Measurements from ENCODE around the gene TSPAN3.

DNA sequence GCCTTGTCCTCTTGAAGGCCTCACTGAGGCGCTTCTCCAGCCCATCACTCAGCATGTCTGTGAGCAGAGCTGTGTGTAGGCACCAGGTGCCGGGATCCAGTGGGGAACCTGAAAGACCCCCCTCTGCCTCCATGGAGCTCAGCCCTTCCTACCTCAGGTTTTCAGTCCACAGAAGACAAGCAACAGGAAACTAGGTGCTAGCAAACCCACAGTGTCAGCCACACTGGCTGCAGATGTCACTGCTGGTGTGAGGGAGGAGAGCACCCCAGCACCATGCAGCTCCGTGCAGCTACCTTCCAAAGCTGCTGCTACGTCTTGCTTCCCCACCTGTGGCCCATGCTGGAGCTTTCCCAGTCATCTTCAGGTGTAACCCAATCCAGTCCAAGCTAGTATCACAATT is 58.0 kb downstream of the TSPAN3 start:
- TF ChIP-seq, protein P1, sequence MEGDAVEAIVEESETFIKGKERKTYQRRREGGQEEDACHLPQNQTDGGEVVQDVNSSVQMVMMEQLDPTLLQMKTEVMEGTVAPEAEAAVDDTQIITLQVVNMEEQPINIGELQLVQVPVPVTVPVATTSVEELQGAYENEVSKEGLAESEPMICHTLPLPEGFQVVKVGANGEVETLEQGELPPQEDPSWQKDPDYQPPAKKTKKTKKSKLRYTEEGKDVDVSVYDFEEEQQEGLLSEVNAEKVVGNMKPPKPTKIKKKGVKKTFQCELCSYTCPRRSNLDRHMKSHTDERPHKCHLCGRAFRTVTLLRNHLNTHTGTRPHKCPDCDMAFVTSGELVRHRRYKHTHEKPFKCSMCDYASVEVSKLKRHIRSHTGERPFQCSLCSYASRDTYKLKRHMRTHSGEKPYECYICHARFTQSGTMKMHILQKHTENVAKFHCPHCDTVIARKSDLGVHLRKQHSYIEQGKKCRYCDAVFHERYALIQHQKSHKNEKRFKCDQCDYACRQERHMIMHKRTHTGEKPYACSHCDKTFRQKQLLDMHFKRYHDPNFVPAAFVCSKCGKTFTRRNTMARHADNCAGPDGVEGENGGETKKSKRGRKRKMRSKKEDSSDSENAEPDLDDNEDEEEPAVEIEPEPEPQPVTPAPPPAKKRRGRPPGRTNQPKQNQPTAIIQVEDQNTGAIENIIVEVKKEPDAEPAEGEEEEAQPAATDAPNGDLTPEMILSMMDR (IDR thresholded peaks at IDR 0.05): no peak
- TF ChIP-seq POLR2AphosphoS5 (IDR thresholded peaks at IDR 0.05) (no peak), POLR2A (IDR thresholded peaks at IDR 0.05) (no peak)
